ENCODE measurements around the gene CRTC3.

DNA sequence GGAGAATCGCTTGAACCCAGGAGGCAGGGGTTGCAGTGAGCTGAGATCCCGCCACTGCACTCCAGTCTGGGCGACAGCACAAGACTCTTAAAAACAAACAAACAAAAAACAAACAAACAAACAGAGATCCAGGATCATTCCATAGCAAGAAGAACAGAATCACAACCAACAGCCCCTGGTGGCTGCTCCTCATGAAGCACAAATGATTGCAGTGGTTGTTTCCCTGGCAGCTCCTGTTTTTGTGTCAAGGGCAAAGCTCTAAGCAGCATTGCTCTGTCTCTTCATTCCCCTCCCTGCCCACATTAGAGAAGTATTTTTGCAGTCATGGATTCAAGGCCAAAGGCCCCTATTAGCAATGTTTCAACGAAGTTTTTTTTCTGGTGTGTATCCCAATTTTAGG is 161.6 kb downstream of the CRTC3 start:
- TF ChIP-seq, protein P1, sequence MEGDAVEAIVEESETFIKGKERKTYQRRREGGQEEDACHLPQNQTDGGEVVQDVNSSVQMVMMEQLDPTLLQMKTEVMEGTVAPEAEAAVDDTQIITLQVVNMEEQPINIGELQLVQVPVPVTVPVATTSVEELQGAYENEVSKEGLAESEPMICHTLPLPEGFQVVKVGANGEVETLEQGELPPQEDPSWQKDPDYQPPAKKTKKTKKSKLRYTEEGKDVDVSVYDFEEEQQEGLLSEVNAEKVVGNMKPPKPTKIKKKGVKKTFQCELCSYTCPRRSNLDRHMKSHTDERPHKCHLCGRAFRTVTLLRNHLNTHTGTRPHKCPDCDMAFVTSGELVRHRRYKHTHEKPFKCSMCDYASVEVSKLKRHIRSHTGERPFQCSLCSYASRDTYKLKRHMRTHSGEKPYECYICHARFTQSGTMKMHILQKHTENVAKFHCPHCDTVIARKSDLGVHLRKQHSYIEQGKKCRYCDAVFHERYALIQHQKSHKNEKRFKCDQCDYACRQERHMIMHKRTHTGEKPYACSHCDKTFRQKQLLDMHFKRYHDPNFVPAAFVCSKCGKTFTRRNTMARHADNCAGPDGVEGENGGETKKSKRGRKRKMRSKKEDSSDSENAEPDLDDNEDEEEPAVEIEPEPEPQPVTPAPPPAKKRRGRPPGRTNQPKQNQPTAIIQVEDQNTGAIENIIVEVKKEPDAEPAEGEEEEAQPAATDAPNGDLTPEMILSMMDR (IDR thresholded peaks at IDR 0.05): no peak
- TF ChIP-seq ZFX (IDR thresholded peaks at IDR 0.05; ENCODE audit: borderline replicate concordance): no peak

Measured in 22Rv1 (cell line).